Femur (tissue), 1 donor: Measurements from ENCODE around the gene RANBP3.
"Not testable (repeated sequence)": the region's sequence is repeated elsewhere in the genome, so short reads cannot be mapped to it uniquely, and the experiment has no call there.

Experiments
- DNase-seq: peaks from one replicate; pipeline ENCODE4 v3.0.0-alpha.2; 2017

RANBP3 gene

GRCh38 chr19:6006896-6007295 is 29.0 kb upstream of the RANBP3 start:
- DNase-seq: no peak

DNA sequence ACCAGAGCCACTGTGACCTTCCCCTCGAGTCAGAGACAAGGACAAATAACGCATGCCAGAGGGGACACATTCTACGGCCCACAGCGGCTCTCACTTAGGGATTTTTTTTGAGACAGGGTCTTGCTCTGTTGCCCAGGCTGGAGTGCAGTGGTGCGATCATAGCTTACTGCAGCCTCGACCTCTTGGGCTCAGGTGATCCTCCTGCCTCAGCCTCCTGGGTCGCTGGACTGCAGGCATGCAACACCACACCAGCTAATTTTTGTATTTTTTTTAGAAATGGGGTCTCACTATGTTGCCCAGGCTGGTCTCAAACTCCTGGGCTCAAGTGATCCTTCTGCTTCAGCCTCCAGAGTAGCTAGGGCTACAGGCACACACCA is 28.1 kb upstream of the RANBP3 start:
- not testable (repeated sequence) for DNase-seq

DNA sequence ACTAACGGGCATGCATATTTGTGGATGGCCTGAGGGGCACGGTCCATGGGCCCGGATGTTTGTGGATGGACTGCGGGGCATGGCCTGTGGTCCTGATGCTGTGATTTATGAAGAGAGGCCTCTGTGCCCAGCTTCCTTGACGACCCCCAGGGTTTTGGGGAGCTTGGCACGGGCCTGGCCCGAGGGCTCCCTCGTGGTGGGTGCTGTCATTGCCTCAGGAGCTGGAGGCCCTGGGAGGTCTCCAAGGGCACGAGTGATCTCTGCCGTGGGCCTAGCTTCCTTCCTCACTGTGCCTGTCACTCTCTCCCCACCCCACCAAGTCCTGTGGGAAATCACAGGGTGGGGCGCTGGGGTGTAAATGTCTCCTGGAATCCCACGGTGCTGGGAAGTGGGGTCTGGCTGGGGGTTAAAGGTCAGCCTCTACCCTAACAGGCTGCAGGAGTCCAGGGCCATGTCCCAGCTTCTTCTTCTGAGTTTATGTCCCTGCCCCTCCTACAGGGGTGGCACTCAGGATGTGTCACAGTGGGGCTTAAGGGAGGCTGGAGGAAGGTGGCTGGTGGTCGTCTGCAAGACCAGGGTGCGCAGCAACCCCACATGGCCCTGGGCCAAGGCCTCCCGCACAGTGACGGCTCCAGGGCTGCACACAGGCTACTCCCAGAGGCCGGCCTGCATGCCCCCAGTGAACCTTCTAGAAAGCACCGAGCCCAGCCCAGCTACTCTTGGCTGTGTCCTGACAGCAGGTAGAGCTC is 27.6 kb upstream of the RANBP3 start:
- no peak for DNase-seq

GRCh38 chr19:6003976-6004375 is 26.0 kb upstream of the RANBP3 start:
- no peak for DNase-seq

- DNase-seq: no peak
These were observed 24.7 kb upstream of the RANBP3 start for GRCh38 chr19:6002591-6002990.

DNA sequence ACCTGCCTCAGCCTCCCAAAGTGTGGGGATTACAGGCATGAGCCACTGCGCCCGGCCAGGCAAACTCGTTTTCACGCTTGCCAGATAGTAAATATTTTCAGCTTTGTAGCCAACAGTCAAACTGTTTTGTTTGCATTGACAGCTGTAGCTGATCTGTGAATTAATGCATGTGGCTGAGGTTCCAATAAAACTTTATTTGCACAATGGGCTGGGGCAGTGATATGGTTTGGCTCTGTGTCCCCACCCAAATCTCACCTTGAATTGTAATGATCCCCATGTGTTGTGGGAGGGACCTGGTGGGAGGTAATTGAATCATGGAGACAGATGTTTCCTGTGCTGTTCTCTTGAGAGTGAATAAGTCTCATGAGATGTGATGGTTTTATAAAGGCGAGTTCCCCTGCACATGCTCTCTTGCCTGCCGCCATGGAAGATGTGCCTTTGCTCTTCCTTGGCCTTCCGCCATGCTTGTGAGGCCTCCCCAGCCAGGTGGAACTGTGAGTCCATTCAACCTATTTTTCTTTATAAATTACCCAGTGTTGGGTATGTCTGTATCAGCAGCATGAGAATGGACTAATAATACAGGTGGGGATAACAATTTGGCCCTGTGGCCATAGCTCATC is 22.4 kb upstream of the RANBP3 start:
- no peak for DNase-seq

GRCh38 chr19:5999693-6000092 is 21.8 kb upstream of the RANBP3 start:
- DNase-seq: no peak

DNA sequence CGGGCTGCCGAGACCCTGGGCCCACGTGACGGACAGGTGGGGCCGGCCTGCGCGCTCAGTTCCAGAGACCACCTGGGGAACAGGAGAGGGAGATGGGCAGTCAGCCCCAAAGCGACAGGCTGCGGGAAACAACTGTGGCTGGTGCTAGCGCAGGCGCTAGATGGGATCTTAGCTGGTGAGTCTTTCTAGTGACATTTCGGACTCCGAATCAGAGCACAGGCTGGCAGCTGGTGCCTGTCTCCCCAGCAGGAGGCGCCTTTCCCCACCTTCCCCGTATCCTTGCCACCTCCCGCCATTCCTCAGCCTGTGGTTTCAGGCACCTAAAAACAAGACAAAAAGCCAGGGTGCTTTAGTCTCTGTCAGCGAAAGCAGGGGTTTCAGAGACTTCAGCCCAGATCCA is 19.4 kb upstream of the RANBP3 start:
- DNase-seq: no peak

DNA sequence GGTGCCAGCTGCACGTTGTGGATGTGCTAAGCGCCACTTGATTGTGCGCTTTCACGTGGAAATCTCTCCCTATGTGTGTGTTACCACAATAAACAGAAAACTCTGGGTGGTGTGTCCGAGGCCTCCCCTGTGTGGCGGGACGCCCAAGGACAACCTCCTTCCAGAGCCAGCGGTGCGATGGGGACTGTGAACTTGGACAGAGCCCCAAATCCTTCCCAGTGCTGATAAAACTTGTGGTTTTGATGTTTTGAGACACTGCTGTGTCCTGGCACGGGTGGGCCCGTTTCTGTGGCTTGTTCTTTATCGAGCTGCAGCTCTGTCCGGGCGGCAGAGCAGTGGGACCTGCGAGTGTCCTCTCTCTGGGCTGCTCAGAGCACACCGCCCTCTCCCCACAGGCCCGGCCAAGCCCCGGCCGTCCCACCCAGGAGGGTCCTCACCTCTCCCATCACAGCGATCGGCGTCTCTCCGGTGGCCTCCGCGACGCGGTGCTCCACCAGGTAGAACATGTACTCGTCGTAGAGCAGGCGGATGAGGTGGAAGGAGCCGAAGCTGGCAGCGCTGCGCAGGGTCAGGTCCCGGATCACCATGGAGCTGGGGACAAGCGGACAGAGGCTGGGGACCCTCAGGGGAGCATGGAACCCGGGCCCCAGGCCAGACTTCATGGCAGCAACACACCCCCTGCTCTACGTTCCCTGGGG is 18.8 kb upstream of the RANBP3 start:
- no peak for DNase-seq

DNA sequence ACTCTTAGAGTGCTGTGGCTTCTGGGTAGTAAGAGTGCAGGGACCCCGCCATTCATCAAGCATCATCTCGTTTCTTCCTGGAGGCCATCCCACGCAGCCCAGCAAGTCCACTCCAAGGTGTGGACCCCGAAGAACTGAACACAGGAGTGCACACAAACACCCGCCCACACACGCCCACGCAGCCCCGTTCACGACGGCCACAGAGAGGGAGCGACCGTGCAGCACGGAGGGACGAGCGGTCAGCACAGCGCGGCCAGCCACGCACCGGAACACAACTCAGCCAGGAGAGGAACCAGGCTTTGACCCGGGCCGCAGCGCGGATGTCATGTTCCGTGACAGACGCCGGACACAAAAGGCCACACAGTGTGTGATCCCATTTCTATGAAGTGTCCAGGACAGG is 18.2 kb upstream of the RANBP3 start:
- DNase-seq: no peak

DNA sequence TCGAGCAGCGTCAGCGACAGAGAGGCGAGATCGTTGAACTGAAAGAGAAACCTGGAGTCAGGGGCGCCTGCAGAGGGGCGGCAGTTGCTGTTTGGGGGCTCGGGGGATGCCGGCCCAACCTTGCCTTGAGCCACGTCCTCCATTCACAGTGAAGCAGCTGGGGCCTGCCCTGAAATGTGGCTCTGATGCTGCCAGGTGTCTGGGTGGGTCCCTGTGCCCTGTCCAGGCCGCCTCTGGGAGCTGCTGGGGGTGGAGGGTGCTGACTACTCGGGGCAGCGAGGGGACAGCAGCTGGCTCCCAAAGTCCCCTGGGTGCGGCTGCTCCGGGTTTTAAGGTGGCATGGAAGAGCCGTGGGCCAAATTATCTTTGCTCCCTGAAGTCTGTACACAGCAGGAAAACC is 17.7 kb upstream of the RANBP3 start:
- DNase-seq: no peak

DNA sequence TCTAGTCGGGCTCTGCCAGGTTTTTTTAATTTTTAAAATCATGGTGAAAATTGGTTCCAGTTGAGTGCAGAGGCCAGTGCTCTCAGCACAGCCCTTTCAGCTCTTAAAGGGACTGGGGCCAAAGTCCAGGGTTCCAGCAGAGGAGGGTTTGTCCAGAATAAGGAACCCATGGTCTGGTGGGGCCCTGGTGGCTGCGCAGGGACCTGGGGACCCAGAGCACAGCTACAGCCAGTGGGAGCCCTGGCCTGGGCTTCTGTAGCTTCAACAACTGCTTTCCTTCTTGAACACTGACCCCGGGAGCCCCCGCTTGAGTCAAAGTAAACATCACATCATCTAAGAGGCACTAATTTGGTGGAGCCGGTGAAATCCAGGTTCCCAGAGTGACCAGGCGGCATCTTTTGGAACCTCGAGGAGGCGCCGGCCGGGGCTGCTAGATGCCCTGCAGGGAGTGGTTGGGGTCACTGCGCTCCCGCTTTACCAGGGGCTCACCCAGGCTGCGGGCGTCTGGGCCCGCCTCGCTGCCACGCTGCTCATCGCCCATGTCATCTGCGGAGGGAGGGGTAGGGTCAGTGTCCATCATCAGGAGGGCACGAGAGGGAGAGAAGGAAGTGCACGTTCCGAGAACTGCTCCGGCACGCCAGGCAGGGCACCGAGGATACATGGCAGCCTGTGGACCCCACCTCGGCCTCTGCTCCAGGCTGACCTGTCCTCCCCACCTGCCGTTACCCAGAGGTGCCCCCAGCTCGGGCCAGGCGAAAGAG is 16.6 kb upstream of the RANBP3 start:
- no peak for DNase-seq

DNA sequence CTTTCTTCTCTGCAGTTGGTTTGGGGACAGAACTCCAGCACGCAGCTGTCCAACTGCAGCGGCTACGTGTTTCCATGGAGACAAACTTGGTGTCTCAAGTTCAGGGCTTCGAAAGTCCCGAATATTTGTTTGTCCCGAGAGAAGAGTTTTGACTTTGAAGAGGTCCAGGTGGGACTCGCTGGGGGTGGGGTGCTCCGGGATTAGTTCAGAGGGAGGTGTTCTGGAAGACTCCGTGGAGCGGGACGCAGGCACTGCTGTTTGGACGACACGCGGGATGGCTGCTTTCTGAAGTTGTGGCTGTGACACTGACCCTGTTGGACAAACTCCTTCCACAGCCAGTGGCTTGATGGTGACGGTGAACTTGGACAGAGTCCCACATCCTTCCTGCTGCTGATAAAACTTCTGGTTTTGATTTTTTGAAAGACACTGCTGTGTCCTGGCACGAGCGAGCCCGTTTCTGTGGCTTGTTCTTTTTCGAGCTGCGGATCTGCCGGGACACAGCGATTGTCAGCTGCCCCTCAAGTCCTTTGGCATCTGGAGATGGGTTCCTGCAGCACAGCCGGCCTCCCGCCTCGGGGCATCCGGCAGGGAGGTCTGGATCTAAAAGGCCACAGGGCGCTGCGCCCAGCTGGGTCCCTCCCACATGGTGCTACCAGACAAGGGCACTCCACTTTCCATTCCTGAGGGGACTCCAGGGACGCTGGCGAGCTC is 15.9 kb upstream of the RANBP3 start:
- DNase-seq: peak; percentile 65

DNA sequence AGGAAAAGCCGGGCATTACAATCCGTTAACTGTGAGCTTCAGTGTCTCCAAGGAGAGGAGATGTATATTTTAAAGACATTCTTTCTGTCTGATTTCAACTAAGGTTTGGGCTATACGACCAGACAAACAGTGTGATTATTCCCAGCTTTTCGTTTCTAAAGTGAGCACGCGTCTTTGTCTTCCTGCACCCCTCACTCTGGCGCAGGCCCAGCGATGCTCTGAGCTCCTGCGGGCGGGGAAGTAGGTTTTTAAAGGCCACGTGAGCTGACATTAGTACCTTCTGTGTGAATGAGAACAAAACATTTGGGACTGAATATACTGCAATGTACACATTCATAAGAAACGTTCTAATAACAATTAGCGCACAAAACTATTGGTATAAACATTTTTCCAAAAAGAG is 15.3 kb upstream of the RANBP3 start:
- no peak for DNase-seq

DNA sequence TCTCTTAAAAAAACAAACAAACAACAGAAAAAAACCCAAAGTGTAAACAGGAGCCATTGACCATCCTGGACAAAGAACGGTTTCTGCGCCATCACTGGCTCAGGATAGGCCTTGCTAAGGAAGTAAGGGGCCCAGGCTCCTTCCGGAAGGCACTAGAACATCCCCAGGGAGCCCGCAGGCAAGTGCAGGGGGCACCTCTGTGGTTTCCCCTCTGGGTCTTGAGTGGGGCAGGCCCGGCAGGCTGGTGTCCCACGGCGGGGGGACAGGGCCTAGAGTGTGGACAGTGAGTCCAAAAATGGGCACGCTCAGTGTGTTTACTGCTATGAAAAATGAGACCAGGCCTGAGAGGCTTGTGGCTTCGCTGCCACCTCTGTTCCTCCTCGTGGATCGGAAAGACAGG is 14.8 kb upstream of the RANBP3 start:
- DNase-seq: no peak

GRCh38 chr19:5991244-5991838 is 13.4 kb upstream of the RANBP3 start:
- no peak for DNase-seq

DNA sequence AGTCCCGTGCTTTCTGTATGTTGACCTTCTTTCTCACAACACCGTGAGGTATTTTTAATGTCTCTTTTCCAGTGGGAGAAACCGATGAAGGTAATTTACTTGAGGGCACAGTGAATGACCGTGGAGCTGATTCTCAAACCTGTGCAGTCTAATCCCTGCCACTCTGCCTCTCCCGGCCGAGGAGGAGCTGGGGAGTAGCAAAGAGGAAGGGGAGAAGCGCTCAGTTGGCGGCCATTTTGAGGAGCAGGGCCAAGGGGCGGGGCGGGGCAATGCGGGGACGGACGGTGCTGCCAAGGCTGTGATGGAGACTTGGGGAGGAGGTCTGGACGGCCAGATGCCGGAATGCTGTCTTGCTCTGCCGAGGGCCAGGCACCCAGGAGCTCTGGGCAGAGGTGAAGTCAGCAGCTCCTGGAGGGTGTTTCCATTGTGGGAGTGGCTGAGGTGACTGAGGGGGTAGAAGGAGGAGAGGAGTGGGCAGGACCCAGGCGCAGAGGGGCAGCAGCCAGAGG is 12.4 kb upstream of the RANBP3 start:
- DNase-seq: no peak

DNA sequence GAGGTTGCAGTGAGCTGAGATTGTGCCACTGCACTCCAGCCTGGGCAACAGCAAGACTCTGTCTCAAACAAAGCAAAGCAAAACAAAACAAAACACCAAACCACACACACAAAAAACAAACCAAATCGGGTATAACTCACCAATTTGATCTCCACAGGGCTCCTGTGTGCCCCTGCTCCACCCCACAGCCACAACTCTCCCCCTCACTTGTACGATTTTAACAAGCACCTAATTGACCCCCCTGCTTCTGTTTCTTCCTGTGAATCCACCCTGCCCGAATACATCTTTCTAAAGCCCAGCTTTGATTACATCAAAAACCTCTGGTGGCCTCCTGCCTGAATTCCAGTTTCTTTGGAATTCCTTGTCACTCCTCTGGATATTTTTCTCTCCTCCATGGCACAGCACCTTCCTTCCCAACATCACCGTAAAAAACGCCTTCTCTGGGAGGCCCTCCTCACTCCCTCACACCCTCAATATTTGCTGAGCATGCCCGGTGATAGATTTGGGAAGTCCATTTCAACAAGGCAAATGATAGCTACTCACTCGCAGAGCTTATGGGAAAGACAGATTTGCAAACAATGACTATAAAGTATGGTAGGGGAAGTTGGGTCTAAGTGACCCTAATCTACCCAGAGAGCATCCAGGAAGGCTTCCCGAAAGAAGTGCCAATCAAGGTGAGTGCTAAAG is 11.6 kb upstream of the RANBP3 start:
- DNase-seq: no peak

- no peak for DNase-seq
These were observed 10.8 kb upstream of the RANBP3 start for GRCh38 chr19:5988517-5989387.

DNA sequence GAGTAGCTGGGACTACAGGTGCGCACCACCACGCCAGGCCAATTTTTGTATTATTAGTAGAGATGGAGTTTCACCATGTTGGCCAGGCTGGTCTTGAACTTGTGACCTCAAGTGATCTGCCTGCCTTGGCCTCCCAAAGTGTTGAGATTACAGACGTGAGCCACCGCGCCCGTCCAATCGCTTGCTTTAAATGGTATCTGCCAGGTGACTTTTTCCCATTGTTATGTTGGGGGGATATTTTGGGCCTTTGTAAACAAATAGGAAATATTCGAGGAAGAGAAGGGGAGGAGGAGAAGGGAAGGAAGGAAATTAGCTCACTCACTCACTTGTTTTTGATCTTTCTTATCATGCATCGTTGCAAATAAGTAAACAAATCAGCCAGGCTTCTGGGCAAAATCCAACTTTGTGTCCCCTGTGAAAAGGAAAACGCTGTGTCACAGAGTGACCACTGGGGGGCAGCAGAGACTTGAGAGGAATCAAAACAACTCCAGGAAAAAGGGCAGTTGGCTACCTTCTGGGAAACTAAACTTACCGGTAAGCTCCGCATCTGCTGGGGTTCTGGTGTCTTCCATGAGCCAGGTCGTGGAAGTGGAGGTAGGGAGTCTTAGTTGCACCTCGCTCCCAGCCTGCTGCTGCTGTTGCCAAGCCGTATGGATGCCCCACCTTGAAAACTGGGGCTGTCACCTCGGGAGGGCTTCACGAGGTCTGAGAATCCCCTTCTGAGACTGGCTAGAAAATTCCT is 9.3 kb upstream of the RANBP3 start:
- peak; percentile 87 for DNase-seq
